Right lung (tissue), 5 donors: ENCODE measurements around the gene TBC1D13. TPM values are rescaled to one million over a fixed set of nuclear protein-coding genes. Genes with fewer than 3 reads are reported as not detected.
A peak's percentile ranks its signal among the peaks of the same experiment; 100 is the strongest.
"Not testable (repeated sequence)": the region's sequence is repeated elsewhere in the genome, so short reads cannot be mapped to it uniquely, and the experiment has no call there.

Experiments
- DNase-seq, 2 donors: peaks; one replicate each; pipeline ENCODE4 v3.0.0-alpha.2; 2013
- polyA plus RNA-seq, 5 donors: library from polyadenylated mRNA; unstranded; fragments of 120-200 nt; gene quantifications; one replicate each; pipeline versions ENCODE4 v1.2.1 to v1.2.3, GENCODE V29; 2013; ENCODE audit warnings: inconsistent platforms in 1 of 5, low replicate concordance in 1 of 5; ENCODE audit not compliant: insufficient read length in 5 of 5, insufficient read depth in 1 of 5

TBC1D13 gene
- polyA plus RNA-seq, 5 donors = 20.5 to 30.0 (median 26.3) TPM

DNA sequence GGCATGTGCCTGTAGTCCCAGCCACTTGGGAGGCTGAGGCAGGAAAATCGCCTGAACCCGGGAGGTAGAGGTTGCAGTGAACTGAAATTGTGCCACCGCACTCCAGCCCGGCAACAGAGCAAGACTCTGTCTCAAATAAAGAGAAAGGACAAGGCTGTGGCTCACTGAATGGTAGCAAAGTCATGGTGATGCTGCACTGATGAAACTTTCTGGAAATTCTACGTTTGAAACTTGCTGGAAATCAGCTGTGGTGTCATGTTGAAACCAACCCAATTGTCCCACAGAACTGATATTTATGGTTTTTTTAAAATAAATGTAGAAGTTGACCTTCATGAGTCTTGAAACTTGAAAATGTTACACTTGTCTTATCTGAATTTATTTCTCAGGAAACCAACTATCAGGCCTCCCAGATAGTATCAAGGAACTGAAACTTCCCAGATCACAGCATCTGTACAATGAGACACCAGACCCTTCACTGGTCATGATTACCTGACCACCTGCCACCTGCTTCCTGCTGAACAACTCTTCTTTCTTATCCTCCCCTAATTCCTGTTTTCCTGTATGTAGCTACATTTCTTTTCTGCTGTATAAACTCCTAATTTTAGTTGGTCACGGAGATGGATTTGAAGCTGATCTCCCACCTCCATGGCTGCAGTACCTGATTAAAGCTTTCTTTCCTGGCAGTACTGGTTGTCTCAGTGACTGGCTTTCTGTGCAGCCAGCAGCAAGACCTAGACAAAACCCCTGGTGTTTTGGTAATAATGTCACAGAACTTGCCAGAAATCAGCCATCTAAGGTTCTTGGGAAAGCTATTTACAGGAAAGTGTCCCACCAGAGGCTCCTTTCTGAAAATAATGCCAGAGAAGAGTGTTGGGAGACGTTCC lies 5.6 kb upstream of the TBC1D13 start:
- no peak for DNase-seq

DNA sequence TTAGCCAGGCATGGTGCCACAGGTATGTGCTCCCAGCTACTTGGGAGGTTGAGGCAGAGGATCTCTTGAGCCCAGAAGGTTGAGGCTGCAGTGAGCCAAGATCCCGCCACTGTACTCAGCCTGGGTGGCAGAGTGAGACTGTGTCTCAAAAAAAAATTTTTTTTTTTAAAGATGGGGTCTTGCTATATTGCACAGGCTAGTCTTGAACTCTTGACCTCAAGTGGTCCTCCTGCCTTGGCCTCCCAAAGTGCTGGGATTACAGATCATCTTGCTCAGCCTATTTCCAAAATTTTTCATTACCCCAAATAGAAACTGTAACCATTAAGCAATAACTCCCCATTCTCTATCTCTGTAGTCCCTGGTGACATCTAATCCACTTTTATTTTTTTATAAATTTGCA lies 4.4 kb upstream of the TBC1D13 start:
- no peak for DNase-seq

DNA sequence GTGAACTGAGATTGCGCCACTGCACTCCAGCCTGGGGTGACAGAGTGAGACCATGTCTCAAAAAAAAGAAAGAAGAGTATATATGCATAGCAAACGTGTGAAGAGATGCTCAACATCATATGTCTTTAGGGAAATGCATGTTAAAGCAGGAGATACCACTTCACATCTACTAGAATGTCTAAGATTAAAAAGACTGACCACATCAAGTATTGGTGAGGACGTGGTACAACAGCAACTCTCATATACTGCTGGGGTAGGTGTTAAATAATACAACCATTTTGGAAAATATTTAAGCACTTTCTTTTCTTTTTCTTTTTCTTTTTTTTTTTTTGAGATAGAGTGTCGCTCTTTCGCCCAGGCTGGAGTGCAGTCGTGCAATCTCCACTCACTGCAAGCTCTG lies 1.6 kb upstream of the TBC1D13 start:
- no peak for DNase-seq

DNA sequence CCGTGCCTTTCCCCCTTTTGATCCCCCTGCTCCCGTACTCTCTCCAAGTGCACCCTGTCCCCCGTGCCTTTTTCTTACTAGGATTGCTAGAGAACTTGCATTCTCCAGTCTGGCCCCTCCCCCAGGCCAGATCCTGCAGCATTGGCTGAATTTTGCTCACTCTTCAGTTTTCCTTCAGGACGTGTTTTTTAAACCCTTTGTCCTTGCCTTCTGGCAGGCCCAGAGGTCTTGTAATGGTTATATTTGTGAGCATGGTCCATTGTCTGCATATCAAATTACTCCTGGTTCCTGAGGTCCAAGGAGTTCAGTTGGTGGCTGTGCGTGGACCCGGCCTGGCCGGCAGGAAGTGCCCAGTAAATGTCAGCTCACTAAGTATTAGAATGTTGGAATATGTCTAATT lies 606 bp downstream of the TBC1D13 start:
- peak in 1 of 2 donors; percentile 8 for DNase-seq

DNA sequence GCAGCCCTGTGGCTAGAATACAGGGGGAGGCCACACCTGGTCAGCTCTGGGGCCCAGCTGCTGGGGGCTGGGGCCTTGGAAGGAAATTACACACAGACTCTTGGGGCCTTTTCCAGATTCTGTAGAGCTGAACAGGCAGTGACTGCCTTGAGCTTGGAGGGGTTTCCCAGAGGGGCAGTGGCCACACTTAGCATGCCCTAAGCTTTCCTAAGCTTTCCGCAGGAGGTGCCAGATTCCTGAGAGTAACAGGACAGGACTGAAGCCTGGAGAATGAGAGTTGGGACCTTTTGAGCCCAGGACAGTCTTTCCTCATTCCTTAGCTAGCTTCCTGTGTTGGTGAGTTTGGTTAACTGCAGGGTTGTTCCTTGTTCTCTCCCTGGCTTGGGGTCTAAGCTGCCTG lies 1.4 kb downstream of the TBC1D13 start:
- DNase-seq = no peak

DNA sequence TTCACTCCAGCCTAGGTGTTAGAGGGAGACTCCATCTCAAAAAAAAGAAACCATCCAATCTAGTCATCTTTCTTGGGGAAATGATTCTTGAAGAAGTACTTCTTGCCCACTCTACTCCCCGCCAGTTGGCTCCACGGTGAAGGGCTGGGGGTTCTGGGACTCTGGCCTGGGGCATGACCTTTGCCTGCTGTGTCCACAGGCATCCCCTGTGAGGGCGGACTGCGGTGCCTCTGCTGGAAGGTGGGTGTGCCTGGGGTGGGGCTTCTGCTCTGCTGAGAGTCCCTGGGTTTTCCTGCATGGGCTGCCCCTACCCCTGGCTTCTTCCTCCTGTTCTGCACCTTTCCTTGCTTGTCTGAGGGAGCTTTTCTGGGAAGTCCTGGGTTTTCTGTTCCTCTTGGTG lies 3.5 kb downstream of the TBC1D13 start:
- DNase-seq = no peak

DNA sequence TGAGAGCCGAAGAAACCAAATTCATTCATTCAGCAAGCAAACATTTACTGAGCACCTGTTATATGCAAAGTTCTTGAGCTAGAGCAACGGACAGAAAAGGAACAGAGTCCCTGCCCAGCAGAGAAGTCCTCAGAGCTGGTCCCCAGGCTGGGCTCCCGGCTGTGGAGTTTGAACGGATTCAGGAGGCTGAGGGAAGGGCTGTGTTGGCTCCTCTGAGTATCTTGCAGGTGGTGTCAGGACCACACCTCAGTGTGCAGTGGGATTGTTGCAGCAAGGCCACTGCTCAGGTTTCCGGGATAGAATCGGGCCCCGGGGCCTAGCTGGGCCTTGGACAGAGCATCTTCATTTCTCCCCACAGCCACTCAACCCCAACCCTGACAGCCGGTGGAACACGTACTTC lies 5.1 kb downstream of the TBC1D13 start:
- DNase-seq = no peak

DNA sequence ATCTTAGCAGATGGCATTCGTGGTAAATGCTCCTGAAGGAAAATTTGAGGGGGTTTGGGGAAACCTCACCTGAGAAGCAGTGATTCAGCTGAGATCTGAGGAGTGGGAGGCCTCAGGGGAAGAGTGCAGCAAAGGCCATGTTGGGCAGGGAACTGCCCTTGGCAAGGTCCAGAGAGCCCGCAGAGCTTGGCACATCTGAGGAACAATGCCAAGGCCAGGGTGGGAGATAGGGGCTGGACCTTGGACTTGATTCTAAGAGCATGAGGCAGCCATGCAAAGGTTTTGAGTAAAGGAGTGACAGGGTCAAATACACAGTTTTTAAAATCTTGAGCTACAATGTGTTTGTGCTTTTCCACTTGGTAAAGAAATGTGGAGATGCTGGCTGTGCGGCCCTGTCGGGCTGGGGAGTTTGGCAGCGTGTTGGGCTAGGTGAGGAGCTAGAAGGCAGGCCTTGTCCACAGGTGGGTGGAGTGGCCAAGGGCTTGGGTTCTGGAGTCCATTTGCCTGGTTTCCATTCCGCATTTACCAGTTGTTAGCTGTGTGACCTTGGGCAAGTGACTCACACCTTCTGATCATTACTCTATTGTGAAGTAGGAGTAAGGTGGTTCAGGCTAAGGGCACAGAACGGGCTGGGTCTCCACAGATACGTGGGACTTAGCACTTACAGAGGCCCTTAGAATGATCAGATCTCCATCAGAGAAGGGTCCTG lies 6.1 kb downstream of the TBC1D13 start:
- no peak for DNase-seq

DNA sequence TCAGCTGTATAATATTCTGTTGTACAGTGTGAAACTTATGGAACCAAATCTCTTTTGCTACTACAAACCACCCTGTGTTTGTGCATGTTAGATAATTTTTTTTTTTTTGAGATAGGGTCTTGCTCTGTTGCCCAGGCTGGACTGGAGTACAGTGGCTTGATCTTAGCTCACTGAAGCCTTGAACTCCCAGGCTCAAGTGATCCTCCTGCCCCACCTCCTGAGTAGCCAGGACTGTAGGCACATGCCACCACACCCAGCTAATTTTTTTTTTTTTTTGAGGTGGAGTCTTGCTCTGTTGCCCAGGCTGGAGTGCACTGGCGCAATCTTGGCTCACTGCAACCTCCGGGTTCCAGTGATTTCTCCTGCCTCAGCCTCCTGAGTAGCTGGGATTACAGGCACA lies 7.9 kb downstream of the TBC1D13 start:
- not testable (repeated sequence) for DNase-seq

DNA sequence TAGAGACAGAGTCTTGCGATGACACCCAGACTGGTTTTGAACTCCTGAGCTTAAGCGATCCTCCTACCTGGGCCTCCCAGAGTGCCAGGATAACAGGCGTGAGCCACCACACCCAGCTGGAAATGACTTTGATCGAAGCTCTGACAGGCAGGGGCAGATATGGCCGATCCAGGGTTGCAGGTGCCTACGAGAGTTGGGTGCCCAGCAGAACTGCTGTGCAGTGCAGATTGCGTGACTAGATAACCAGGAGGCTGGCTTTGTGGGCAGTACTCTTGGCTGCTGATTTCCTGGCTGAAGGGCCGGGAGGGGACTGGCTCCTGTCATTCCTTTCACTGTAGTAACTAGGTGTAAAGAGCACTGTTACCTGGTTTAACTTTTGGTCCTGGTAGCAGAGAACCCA lies 11.8 kb downstream of the TBC1D13 start:
- DNase-seq = no peak

DNA sequence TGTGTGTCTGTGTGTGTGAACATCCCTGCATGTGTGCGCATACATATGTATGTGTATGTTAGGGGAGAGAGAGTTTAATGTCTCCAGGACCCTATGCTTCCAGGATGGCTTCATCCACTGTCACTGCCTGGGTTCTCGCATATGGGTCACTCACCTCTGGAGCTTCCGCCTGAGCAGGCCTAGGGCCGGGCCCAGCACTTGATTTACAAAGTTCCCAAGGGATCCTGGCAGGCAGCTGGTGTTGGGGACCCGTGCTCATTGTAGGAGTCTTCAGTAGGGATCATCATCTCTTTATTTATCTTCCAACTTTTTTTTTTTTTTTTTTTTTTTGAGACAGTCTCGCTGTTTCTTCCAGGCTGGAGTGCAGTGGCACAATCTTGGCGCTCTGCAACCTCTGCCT lies 13.0 kb downstream of the TBC1D13 start:
- no peak for DNase-seq

DNA sequence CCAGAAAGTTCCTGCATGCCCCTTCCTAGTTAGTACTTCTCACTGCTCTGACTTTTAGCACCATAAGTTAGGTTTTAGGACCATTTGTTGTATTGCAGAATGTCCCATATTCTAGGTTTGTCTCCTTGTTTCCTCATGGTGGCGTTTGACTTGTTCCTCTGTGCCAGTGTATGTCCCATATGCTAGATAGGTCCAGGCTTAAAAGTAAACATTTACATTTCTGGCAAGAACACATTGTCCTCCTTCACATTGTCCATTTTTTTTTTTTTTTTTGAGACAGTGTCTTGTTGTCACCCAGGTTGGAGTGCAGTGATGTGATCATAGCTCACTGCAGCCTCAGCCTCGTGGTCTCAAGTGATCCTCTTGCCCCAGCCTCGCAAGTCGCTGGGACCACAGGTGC lies 15.4 kb downstream of the TBC1D13 start:
- no peak for DNase-seq

DNA sequence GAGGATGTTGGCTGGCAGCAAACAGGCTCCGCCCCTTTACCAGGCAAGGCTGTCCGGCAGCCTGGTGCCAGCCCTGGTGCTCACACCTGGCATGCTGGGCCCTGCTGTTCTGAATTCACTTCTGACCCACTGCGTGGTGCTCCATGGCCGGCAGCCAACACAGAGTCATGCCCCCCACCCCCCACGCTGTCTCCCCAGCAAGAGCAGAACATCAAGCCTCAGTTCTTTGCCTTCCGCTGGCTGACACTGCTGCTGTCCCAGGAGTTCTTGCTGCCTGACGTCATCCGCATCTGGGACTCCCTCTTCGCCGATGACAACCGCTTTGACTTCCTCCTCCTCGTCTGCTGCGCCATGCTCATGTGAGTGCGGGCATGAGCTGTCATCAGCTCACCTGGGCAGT lies 18.6 kb downstream of the TBC1D13 start:
- no peak for DNase-seq

DNA sequence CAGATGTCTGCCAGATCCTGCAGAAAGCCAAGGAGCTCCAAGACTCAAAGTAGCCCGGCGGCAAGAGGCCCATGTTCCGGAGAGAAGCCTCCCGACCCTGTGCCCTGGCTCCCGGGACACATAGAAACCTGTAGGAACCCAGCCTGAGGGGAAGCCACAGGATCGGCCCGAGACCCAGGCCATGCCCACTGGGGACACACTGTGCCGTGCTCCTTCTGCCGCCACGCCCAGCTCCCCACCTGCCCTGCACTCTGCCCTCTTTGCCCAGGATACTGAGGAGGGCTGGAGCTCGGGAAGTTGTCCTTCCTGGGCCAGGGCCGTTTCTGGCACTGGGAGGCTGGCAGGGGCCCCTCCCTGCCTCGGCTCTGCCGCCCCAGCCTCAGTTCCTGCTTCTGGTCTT lies 20.8 kb downstream of the TBC1D13 start:
- no peak for DNase-seq

DNA sequence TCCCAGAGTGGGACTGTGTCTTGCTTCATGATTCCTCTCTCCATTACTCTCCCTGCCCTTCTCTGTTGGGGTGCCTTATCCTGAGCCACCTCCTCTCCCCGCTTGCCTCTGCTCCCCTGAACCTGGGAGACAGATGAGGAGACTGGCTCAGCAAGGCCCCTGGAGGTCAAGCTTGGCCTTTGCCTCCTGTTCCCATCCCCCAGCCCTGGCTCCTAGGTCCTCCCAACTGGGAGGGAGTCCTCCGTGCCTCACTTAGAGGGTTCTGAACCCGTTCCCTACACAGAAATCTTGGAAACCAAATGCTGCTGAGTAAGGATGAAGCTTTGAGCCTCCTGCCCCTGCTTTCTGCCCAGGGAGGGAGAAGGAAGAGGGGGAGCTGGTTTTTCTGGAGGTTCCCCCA lies 21.5 kb downstream of the TBC1D13 start:
- DNase-seq = no peak

DNA sequence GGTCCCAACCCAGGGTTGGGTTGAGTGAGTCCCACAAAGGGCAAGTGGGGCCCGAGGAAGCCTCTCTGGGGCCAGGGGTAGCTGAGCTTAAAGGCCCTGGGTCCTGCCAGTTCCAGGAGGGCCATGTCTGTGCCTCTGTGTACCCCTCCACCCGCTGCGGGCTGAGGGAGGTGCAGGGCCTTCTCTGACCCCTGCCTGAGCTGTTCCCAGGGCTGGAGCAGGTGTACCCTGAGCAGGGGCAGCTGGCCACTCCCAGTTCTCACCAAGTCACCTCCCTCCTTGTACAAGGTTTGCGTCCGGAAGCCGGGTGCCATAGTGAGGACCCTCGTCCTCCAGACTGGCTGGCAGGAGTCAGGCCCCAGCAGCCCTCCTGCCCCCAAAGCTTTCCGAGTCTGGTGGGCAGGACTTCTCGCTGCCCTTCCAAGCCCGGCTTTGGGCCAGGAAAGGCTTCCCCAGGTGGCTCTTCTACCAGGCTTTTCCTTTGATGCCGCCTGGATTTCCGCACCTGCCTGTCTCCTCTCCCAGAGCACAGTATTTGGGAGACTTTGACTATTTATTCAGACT lies 22.1 kb downstream of the TBC1D13 start:
- no peak for DNase-seq

DNA sequence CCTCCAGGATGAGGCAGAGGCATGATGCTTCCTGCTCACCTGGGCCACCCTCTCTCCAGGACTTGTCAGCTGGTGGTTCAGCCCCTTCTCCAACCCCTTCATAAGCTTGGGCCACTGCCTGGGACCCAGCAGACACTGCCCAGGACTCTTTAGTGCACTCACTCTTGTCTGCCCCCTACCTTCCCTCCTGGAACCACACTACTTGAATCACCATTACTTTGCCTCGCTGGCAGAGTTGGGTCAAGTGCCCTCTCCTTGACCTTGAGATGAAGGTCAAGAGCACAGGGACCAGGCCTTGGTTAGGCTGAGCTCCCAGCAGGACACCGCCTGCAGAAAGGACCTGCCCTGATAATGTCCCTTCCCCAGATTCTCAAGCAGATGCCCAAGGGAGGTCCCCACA lies 22.8 kb downstream of the TBC1D13 start:
- DNase-seq = no peak

DNA sequence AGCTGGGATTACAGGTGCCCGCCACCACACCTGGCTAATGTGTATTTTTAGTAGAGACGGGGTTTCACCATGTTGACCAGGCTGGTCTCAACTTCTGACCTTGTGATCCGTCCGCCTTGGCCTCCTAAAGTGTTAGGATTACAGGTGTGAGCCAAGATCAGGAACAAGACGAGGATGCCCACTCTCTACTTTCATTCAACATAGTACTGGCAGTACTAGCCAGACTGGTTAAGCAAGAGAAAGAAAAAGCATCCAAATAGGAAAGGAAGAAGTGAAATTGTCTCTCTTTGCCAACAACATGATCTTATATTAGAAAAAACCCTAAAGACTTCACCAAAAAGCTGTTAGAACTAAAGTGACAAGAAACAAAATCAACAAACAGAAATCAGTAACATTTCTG lies 23.8 kb downstream of the TBC1D13 start:
- no peak for DNase-seq

DNA sequence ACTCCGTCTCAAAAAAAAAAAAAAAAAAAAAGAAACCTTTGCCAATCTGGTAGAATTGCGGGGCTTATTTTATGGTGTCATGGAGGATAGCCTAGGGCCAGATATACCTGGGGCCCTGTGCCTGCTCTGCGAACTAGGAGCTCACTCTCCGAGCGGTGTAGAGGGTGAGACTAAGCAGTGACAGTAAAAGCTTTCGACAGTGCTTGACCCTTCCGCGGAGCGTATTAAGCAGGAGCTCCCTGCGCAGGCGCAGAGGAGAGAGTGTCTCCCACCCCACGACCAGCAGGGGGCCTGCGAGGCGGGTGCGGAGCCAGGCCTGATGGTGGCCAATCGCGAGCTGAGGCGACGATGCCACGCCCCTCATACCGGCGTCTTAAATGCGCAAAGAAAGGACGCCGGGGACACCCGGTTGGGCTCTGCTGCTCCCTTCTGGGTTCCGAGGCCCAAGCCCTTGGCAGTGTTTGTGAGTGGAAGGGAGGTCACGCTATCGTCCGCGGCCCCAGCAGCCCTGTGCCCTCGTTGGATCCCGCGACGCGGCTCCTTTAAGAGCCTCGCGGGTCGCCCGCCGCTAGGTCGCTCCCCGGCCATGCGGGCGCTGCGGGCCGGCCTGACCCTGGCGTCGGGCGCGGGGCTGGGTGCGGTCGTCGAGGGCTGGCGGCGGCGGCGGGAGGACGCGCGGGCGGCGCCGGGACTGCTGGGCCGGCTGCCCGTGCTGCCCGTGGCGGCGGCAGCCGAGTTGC lies 31.2 kb downstream of the TBC1D13 start, which contains the start of gene ENDOG:
Gene ENDOG (plus strand): TSS at position 402 of the 740 bp plus-strand sequence. CDS start 185 bp downstream, at position 587.
- peak; percentile 97 to 98 for DNase-seq

DNA sequence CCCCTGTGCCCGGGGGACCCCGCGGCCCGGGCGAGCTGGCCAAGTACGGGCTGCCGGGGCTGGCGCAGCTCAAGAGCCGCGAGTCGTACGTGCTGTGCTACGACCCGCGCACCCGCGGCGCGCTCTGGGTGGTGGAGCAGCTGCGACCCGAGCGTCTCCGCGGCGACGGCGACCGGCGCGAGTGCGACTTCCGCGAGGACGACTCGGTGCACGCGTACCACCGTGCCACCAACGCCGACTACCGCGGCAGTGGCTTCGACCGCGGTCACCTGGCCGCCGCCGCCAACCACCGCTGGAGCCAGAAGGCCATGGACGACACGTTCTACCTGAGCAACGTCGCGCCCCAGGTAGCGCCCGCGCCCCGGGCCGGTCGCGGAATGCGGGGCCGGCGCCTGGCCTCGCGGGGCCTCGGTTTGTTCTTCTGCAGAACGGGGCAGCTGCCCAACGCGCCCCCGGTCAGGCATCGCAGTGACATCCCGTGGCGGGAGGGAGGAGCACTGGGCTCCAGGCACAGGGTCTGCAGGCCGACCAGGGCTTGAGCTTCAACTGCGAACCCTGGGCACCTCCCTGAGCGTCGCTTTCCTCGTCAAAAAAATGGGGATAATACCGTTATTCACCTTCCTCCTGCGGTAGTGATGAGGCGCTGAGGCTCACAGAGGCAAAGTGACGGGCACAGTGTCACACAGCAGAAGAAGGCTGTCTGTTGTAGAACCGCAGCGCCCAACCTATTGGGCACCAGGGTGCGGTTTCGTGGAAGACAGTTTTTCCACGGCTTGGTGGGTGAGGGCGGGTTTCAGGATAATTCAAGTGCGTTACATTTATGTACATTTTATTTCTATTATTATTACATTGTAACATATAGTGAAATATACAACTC lies 32.0 kb downstream of the TBC1D13 start:
- peak in 1 of 2 donors; percentile 25 for DNase-seq
